NCI-H460 (cell line): ENCODE data around the gene STK11IP. TPM values are rescaled to one million over a fixed set of nuclear protein-coding genes. Genes with fewer than 3 reads are reported as not detected.

Experiments used
- DNase-seq: peaks from one replicate; pipeline ENCODE4 v3.0.0-alpha.2; 2016; ENCODE audit warnings: low read depth; ENCODE audit errors: extremely low read depth
- total RNA-seq: library from RNA; depleted of rRNA; stranded (reverse); fragments of >200 nt; shearing (Covaris generic); gene quantifications from 2 replicates; pipeline ENCODE4 v1.2.3, GENCODE V29; 2014

Gene STK11IP
- total RNA-seq, 1 experiment from 2014 or later: 21.6 TPM

DNA sequence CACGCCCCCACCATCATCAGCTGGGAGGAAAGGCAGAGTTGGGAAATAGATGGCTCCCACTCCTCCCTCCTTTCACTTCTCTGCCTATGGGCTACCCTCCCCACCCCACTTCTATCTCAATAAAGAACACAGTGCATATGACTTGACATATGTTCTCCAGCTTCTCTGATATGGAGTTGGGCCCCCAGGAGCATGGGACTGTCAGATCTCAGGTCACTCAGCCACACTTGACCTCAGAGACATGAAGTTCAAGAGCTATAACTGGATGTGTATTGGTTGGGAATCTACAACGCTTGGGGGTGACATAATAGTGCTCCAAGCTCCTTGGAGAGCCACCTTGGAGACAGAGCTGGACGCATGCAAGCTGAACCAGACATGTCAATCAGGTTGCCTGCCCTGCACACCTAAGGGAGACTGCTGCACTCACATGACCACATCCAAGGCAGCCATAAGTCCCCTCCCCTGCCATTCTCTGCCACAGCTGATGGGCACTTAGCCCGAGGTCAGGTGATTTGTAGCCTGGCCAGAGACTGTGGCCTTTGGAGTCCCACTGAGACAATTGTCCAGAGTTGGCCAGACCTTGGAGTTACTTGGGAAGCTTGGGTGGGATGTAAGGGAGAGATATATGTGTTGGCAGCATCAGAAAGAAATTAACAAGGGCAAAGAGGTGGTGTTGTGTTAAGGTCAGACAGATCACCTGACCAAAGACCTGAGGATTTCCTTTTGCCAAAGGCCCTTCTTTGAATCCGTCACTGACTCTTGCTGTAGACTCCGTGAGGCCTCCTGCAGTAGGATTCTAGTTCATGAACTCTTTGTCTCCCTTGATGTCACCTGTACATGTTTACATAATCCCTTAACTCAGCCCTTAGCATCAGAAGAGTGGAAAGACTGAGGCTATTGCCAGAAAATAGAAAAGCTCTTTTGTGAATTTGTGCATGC is 21.8 kb upstream of the STK11IP start:
- DNase-seq: no peak

DNA sequence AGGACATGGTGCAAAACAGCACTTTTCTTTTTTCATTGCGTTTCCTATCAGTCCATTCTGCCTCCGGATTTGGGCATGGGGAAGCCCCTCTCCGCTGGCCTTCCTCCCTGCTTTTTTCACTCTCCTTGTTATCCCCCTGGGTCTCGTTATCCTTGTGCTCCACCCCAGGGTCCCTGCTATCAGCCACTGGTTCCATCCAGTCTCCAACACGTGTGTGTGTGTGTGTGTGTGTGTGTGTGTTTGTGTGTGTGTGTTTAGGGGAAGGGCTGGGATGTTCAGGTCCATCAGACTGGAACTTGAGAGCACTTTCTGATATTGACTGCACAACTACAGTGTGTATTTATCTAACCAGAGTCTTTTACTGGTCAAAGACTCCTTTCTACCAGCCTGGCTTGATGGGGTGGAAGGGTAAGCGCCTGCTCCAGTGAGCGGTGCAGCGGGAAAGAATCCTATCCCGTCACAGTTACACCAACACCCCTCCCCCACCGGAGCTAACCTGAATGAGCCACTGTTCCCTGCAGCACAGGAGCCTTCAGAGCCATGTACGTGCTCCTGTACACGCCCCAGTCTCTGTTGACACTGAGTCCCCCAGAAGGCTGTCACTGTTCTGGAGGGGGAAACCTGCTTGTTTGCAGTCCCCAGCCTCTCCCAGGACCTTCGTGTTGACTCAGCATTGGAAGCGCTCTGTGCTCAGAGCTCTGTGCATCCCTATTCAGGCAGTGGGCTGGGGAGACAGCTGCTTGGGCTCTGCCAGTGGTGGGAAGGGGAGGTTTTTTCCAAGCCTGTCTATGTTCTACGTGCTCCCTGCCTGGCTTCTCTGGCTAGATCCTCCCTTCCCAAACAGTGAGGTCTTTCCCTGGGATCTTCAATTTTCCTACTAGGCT is 20.9 kb upstream of the STK11IP start:
- no peak for DNase-seq

DNA sequence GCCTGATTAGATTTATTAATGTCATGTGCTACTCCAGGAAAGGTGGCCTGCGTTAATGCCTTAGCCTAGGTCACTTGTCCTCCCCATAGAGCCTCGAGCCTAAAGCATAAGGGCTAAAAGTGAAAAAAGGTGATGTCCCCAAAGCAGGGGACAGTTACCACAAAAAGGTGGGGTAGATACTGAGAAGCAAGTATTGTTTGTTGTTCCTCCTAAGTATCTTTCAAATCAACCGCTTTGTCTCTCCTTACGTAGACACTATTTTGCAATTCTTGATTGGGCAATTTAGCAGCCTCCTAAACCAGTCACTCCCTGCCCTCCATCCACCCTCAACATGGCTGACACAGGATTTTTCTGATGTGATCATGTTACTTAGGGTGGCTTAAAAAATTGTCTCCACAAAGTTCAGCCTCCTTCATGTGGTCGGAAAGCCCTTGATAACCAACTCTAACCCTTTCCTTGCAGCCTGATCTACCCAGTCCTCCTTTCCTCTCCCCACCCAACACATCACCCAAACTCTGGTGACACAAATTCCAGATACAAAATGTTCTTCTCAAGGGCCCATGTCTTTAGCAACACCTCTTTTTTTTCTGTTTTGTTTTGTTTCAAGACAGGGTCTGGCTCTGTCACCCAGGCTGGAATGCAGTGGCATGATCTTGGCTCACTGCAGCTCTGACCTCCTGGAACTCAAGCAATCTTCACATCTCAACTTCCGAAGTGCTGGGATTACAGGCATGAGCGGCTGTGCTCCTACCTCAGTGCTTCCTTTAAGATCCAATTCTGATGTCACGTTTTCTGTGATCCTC is 18.6 kb upstream of the STK11IP start:
- DNase-seq: no peak

DNA sequence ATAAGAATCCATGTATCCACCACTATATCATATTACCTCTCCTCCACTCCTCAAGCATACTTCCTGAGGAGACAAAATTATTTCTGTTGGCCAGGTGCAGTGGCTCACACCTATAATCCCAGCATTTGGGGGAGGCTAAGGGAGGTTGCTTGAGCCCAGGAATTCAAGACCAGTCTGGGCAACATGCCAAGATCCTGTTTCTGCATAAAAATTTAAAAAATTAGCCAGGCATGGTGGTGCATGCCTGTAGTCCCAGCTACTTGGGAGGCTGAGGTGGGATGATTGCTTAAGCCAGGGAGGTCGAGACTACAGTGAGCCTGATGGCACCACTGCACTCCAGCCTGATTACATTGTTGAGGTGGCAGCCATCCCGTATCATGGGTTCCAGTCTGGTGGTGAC is 16.3 kb upstream of the STK11IP start:
- no peak for DNase-seq

DNA sequence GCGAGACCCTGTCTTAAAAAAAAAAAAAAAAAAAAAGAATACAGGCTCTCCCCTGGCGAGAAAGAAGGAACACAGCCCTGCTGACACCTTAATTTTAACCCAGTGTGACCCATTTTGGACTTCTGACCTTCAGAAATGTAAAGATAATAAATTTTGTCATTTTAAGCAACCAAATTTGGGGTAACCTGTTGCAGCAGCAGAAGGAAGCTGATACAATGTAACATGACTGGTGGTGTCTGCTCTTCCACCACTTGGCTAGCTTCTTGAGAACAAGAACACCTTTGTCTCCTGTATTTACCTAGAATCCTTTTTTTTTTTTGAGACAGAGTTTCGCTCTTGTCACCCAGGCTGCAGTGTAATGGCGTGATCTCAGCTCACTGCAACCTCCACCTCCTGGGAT is 6.6 kb upstream of the STK11IP start:
- no peak for DNase-seq

DNA sequence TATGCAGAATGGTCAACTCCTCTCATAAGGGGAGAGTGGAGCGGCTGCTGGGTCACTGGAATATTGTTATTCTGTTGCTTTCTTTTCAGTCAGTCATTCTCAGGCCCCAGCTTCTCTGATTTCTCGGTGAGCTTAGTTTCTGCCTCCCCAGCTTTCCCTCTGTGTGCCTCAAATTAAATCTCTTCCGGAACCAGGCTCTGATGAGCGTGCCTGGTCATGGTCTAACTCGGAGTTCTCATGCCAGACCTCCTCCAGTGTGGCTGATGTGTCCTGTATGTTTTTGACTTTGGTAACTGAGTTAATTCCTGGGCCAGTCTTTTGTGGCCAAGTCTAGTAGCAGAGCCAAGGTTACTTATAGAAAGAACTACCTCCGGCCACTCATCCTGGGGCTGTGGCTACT is 4.9 kb upstream of the STK11IP start:
- DNase-seq: no peak

DNA sequence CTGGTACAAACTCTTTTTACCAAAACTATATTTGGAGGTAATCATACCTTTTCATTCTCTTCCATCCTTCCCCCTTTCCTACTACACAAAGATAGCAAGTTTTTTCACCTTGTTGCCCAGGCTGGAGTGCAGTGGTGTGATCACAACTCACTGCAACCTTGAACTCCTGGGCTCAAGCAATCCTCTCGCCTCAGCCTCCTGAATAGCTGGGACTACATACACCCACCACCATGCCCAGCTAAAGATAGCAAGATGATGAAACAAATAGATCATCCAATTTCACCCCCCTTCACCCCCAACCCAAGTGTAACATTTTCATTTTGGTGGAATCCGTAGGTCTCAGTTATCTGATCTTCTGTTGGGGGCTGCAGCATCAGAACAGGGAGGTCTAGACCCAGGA is 4.5 kb upstream of the STK11IP start:
- no peak for DNase-seq

DNA sequence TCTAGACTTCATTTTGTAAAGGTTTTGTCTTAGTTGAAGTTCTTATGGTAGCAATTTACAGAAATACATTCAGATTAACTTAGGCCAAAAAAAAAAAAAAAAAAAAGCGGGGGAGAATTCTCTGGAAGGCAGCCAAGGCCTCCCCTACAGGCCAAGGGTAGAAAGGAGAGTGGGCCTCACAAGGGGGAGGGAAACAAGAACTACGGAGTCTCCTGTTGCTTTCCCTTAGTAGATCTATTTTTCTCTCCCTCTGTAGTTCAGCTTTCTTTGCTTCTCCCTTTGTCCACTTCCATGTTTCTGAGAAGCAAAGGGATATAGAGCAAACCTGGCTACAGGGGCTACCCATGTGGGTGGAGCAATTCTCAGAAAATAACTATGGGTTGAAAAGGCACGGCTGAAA is 2.4 kb upstream of the STK11IP start:
- DNase-seq: no peak

DNA sequence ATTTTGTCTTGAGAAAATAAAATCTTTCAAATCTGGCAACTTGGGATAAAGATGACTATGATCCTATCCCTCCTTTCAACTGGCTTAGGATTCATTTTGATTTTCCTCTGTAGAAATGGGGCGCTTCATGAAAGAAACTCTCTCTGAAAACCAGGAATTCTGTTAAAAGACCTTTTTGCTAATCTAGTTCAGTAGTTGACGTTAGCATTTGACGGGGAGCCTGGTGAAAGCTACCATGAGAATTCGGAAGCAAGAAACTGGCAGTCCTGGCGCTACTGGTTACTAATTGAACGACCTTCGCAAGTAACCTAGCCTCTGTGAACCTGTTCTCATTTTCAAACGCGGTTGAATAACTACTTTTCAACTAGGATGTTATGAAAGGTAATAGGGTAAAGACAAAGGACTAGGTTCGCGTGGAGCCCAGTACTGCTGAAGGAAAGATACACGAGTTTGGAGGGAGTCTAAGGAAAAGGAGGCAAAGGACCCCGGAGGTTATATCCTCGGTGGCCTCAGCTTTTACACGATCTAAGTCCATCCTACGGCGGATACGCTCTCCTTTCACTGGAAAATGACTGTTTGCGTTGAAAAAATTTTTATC is 604 bp upstream of the STK11IP start:
- DNase-seq: peak; percentile 3

DNA sequence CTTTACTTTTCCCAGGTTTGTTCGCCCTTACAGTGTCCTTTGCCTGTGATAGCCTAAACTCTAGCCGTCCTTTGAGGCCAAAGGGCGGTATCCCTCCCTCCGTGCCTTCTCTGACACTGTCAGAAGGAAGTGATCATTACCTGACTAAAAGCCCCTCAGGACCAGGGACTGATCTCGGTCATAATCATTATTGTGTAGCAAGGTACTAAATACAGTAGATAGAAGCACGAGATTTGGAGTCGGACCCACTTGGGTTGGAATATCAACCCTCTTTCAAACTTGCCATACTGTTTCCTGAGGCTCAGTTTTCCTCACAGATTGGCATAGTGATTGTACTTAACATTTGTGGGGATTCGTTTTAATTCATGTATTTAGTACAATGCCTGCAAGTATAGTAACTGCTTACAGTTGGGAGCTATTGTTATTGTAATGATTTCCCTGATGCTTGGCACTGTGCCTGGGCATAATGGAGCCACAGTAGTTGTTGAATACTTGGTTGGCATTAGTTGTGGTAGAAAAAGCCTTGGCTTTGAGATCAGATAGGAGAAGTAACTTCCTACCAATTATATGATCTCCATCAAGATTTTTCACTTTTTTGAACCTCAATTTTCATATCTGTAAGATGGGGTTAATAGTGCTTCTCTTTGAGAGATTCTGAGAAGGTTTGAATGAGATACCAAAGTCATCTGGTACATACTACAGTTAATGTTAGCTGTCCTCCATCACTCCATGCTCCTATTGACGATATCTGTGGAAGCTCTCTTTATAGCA is 836 bp downstream of the STK11IP start:
- DNase-seq: no peak

DNA sequence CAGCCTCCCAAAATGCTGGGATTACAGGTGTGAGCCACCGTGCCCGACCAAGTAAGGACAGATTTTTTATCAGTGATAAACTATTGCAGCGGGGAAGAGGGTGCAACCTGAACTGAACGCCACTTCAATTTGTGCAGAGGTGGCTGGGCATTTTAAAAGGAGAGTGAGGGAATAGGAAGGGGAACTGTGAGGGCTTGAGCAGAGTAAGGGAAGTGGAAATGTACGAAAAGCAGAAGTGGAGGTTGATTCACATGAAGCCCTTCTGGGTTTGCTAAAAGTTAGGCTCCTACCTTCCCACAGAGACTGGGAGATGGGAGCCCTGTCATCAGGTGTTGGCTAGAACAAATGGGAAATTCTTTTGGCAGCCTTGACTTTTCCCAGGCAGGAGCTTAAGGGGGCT is 6.1 kb downstream of the STK11IP start:
- DNase-seq: no peak

DNA sequence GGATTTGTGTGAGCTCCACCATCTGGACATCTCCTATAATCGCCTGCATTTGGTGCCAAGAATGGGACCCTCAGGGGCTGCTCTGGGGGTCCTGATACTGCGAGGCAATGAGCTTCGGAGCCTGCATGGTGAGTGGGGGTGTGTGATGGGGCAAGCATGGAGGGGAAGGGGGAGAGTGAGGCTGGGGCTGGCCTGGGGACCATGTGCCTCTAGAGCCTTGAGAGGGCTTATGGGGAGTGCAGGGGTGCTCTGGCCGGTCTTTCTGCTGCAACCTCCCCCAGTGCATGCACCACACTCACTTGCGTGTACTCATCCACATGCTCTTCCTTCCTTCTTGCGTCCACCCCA is 7.9 kb downstream of the STK11IP start:
- DNase-seq: no peak

DNA sequence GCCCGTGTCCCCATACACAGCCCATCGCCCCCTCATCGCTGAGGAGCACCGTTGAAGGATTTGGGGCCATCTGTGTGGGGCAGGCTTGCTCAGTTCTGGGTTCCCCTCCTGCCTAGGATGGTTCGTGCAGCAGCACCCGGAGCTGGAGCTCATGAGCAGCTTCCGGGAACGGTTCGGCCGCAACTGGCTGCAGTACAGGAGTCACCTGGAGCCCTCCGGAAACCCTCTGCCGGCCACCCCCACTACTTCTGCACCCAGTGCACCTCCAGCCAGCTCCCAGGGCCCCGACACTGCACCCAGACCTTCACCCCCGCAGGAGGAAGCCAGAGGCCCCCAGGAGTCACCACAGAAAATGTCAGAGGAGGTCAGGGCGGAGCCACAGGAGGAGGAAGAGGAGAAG is 10.3 kb downstream of the STK11IP start:
- DNase-seq: no peak

DNA sequence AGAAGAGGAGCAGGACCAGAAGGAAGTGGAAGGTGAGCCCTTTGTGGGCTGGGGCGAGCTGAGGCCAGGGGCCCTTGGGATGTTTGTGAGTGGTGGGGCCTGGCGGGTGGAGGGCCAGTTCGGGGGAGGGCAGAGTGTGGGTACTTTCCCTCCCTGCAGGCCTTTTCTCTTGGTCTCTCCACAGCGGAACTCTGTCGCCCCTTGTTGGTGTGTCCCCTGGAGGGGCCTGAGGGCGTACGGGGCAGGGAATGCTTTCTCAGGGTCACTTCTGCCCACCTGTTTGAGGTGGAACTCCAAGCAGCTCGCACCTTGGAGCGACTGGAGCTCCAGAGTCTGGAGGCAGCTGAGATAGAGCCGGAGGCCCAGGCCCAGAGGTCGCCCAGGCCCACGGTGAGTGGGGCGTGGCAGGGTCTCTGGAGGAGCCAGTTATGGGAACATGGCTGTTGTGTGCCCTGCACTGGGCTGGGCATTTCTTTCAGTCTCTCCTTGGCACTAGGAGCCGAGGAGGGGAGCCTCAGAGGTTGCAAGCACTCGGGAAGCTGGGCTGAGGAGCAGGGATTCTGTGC is 10.8 kb downstream of the STK11IP start:
- DNase-seq: no peak

DNA sequence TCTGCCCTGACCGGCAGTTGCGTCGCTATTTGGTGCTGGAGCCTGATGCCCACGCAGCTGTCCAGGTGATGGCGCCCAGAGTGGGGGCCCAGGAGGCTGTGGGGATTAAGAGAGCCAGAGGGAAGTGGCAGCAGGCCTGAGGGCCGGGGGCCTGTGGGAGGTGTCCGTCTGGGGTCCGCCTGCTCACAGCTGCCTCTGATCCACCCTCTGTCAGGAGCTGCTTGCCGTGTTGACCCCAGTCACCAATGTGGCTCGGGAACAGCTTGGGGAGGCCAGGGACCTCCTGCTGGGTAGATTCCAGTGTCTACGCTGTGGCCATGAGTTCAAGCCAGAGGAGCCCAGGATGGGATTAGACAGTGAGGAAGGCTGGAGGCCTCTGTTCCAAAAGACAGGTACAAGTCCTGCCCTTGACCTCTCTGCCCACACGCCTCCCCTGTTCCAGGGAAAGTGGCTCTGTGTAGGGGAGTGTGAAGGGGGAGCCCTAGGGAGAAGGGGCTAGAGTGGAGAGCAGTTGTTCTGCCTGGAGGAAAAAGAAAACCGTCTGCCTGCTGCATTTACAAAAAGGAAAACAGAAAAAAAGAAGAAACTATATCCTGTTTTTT is 11.6 kb downstream of the STK11IP start:
- DNase-seq: no peak

DNA sequence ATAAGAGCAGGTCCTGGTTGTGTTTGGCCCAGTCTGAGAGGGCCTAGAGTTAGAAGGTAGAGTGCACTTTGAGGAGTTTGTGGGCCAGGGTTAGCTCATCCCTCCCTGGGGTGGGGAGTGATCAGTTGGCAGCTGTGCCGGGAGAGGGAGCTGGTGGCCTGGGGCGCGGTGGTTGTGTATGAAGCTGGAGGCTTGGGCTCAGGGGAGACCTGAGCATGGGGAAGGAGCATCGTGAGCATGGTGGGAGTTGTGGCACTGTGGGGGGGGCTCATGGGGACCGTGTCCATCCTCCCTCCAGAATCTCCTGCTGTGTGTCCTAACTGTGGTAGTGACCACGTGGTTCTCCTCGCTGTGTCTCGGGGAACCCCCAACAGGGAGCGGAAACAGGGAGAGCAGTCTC is 13.6 kb downstream of the STK11IP start:
- DNase-seq: no peak

DNA sequence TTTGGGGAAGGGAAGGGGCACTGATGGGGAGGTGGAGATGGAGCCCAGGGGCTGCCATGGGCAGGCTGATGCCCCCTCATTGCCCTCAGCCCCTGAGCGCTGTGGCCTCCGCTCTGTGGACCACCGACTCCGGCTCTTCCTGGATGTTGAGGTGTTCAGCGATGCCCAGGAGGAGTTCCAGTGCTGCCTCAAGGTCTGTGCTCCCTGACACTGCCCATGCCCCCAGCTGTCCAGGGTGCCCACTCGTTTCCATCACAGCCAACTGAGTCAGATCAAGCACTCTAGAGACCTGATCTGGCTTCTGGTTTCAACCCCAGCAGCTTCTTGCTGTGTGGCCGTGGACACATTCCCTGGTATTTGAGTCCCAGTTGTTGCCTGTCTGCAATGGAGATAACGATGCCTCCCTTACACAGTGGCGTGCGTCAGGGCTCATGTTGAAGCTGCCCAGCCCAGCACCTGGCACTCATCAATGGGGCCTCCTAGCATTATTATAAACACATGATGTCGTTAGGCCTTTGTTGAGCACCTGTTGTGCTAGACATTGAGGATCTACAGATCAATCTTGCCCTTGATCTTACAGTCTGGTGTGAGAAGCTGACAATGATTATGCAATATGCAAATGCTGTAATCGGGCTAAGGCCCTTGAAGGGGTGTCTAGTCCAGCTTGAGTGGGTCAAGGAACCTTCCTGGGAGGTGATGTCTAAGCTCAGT is 14.4 kb downstream of the STK11IP start:
- no peak for DNase-seq

DNA sequence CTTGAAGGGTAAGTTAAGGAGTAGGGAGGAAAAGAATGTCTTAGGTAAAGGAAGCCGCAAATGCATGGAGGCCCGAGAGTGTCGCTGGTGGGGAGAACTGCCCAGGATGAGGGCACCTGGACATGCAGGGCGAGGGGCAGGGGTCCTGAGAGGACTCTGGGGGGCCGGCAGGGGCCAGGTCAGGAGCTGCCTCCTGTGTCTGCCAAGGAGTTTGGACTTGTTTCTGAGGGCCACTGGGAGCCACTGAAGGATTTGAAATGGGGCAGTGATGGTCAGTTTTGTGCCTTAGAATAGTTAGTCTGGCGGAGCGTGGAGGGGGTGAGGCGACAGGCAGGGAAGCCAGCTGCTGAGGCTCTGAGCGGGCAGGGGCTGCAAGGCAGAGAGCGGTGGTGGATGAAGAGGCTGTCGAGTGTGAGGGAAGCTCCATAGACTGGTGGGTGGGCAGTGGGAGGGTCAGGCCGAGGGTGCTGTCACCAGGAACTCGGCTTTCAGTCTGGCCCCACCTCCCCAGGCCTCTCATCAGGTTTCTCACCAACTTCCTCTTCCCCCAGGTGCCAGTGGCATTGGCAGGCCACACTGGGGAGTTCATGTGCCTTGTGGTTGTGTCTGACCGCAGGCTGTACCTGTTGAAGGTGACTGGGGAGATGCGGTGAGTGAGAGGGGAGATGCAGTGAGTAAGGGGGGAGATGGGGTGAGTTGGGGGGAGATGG is 15.1 kb downstream of the STK11IP start:
- no peak for DNase-seq
